OCI-LY1 (cell line): ENCODE data around the gene OTOP3.

Experiments
- H2AFZ ChIP-seq: fragments of 200-600 bp; sonication (generic), shearing (Covaris generic); 2 replicates; pipeline ENCODE4 v1.6.0; 2014; ENCODE audit warnings: antibody characterized with exemption, mild to moderate bottlenecking, low read length
- H3F3A ChIP-seq: fragments of 200-600 bp; sonication (generic), shearing (Covaris generic); 2 replicates; pipeline ENCODE4 v1.6.0; 2014; ENCODE audit warnings: mild to moderate bottlenecking, antibody characterized with exemption, low read length, moderate library complexity; ENCODE audit not compliant: insufficient read depth
- H3K27ac ChIP-seq: fragments of 200-600 bp; sonication (generic); 2 replicates; pipeline ENCODE4 v1.5.1; 2014; ENCODE audit warnings: low read length, mixed run types, mild to moderate bottlenecking, low read depth; ENCODE audit not compliant: poor library complexity, severe bottlenecking
- H3K27me3 ChIP-seq: fragments of 200-600 bp; sonication (generic); 2 replicates; pipeline ENCODE4 v1.6.0; 2014; ENCODE audit warnings: antibody characterized with exemption, mild to moderate bottlenecking, low read length, moderate library complexity; ENCODE audit not compliant: insufficient read depth
- H3K36me3 ChIP-seq: fragments of 200-600 bp; sonication (generic); 2 replicates; pipeline ENCODE4 v1.6.1; 2014; ENCODE audit warnings: mild to moderate bottlenecking, antibody characterized with exemption, low read length, moderate library complexity, mixed read lengths; ENCODE audit not compliant: insufficient read depth
- H3K4me1 ChIP-seq: fragments of 200-600 bp; sonication (generic); 2 replicates; pipeline ENCODE4 v1.5.1; 2014; ENCODE audit warnings: mild to moderate bottlenecking, low read length, moderate library complexity; ENCODE audit not compliant: insufficient read depth, severe bottlenecking
- H3K4me2 ChIP-seq: fragments of 200-600 bp; sonication (generic), shearing (Covaris generic); 2 replicates; pipeline ENCODE4 v1.6.1; 2014; ENCODE audit warnings: low read length
- H3K4me3 ChIP-seq: fragments of 200-600 bp; sonication (generic); 2 replicates; pipeline ENCODE4 v1.5.1; 2014; ENCODE audit warnings: low read length, low read depth, mild to moderate bottlenecking, mixed read lengths; ENCODE audit not compliant: poor library complexity, severe bottlenecking
- H3K79me2 ChIP-seq: fragments of 200-600 bp; shearing (Covaris generic); 2 replicates; pipeline ENCODE4 v1.6.1; 2016; ENCODE audit warnings: mixed run types, low read length, mixed read lengths; ENCODE audit not compliant: insufficient read depth
- H3K9ac ChIP-seq: fragments of 200-600 bp; sonication (generic), shearing (Covaris generic); 2 replicates; pipeline ENCODE4 v1.6.1; 2014; ENCODE audit warnings: mild to moderate bottlenecking, low read length, mixed read lengths
- H3K9me2 ChIP-seq: fragments of 200-600 bp; sonication (generic), shearing (Covaris generic); 2 replicates; pipeline ENCODE4 v1.6.1; 2014; ENCODE audit warnings: low read depth, mild to moderate bottlenecking, low read length, mixed read lengths
- H3K9me3 ChIP-seq: fragments of 200-600 bp; shearing (Covaris generic); 2 replicates; pipeline ENCODE4 v1.6.1; 2014; ENCODE audit warnings: low read length, mixed read lengths
- H4K20me1 ChIP-seq: fragments of 200-600 bp; sonication (generic), shearing (Covaris generic); 2 replicates; pipeline ENCODE4 v1.6.0; 2016; ENCODE audit warnings: mild to moderate bottlenecking, low read length; ENCODE audit not compliant: insufficient read depth
- EZH2 ChIP-seq: fragments of 200-600 bp; sonication (generic), shearing (Covaris generic); IDR thresholded peaks from 2 replicates; pipeline ENCODE4 v1.8.0; 2017; ENCODE audit warnings: borderline replicate concordance, mixed run types, mild to moderate bottlenecking, antibody characterized with exemption, low read length, moderate library complexity, mixed read lengths
- TF ChIP-seq, protein P1 (sequence below): fragments of 200-600 bp; sonication (generic), shearing (Covaris generic); IDR thresholded peaks from 2 replicates; pipeline ENCODE4 v1.5.1; 2017; ENCODE audit warnings: mild to moderate bottlenecking, antibody characterized with exemption, low read length, moderate library complexity, mixed read lengths

Gene OTOP3

DNA sequence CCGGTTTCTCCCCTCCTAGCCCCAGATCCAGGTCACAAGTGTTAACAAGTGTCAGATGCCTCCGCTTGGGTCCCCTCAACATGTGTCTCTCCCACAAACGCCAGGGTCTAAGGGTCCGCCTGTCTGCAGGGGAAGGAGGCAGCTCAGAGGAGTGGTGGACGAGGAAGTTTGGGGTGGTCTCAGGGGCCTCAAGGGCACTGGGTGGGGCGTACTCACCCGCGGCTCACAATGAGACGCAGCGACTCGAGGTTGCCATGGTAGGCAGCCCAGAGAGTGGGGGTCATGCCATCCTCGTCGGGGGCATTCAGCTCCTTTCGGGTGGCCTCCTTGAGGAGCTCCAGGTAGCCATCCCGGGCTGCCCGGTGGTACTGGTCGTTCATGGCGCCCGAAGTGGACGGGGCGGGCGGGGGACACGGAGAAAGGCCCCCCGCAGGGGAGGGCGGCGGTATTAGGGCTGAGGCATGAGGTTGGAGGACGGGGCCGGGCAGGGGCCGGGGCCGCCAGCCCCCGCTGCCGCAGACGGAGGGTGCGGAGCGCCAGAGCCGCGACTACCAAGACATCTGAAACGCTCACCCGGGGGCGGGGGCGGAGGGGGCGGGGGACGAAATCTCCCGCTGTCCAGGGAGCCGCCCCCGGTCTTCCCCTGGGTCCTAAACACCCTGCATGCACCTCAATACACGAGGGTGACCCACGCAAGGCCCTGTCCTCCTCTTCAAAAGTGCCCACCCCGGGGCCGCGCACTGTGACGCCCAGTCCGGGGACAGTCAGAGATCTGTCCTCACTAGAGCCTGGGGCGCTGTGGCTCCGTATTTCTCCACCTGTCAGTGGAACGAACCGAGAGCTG, 12.8 kb upstream of the OTOP3 start, which contains the start of gene USH1G:
USH1G (minus strand) TSS at position 562 of the 844 bp plus-strand sequence; CDS start at position 380, 182 bp downstream.
- Histone ChIP-seq H3K4me3 (no peak within 1 kb of the TSS), H3K27me3 (peaks cover 3% of the 10 kb centered on the region; the same call in 1 of the 2 replicates), H3K36me3 (no peaks in the 10 kb centered on the region), H3K9me2 (no peaks in the 10 kb centered on the region), H3K27ac (no peak within 1 kb of the TSS), H3K79me2 (no peaks in the 10 kb centered on the region), H2AFZ (no peak within 1 kb of the TSS), H3K4me1 (peaks cover 4% of the 10 kb centered on the region), H3F3A (no peaks in the 10 kb centered on the region), H3K9ac (no peak within 1 kb of the TSS), H3K9me3 (no peaks in the 10 kb centered on the region), H4K20me1 (no peaks in the 10 kb centered on the region), H3K4me2 (no peak within 1 kb of the TSS)
- TF ChIP-seq EZH2: no peak
- TF ChIP-seq, protein P1, sequence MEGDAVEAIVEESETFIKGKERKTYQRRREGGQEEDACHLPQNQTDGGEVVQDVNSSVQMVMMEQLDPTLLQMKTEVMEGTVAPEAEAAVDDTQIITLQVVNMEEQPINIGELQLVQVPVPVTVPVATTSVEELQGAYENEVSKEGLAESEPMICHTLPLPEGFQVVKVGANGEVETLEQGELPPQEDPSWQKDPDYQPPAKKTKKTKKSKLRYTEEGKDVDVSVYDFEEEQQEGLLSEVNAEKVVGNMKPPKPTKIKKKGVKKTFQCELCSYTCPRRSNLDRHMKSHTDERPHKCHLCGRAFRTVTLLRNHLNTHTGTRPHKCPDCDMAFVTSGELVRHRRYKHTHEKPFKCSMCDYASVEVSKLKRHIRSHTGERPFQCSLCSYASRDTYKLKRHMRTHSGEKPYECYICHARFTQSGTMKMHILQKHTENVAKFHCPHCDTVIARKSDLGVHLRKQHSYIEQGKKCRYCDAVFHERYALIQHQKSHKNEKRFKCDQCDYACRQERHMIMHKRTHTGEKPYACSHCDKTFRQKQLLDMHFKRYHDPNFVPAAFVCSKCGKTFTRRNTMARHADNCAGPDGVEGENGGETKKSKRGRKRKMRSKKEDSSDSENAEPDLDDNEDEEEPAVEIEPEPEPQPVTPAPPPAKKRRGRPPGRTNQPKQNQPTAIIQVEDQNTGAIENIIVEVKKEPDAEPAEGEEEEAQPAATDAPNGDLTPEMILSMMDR: no peak

DNA sequence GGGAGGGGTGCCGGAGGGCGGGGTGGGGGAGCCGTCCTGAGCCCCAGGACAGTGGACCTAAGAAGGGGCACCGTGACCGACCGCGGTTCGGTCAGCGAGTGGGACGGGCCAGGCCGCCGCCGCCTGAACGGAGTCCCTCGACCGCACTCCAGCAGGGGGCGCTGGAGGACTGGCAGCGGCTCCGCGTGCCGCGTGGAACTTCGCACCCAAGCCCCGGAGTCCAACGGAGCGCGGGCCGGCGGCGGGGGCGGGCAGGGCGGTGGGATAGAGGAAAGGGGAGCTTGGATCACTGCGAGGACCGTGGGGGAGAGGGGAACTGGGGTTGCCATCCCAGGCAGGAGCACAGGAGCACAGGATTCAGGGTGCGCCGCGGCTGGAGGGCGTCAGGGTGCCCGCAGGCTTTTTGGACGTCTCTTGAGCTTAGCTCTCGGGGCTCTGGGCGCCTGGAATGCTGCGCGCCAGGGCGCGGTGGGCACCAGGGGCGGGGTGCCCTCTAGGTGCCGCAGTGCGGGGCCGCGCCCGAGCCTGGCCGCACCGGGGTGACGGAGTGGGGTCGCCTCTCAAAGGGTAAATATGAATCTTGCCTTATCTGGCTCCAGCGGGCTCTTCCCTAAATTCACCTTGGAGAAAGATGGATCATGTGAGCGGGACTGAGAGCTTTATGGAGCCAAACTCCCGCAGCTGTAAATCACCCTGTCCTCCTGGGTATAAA, 12.0 kb upstream of the OTOP3 start:
- Histone ChIP-seq H3F3A (no peaks in the 10 kb centered on the region), H3K9me3 (no peaks in the 10 kb centered on the region), H3K27ac (no peak overlapping the region), H3K9ac (no peak overlapping the region), H3K4me1 (peaks cover 4% of the 10 kb centered on the region), H4K20me1 (no peaks in the 10 kb centered on the region), H3K9me2 (no peaks in the 10 kb centered on the region), H3K4me2 (no peak overlapping the region), H3K4me3 (no peak overlapping the region), H3K79me2 (no peaks in the 10 kb centered on the region), H3K27me3 (no peaks in the 10 kb centered on the region; the same call in 1 of the 2 replicates), H3K36me3 (no peaks in the 10 kb centered on the region), H2AFZ (no peak overlapping the region)
- TF ChIP-seq EZH2: no peak
- TF ChIP-seq, protein P1: peak; percentile 72

DNA sequence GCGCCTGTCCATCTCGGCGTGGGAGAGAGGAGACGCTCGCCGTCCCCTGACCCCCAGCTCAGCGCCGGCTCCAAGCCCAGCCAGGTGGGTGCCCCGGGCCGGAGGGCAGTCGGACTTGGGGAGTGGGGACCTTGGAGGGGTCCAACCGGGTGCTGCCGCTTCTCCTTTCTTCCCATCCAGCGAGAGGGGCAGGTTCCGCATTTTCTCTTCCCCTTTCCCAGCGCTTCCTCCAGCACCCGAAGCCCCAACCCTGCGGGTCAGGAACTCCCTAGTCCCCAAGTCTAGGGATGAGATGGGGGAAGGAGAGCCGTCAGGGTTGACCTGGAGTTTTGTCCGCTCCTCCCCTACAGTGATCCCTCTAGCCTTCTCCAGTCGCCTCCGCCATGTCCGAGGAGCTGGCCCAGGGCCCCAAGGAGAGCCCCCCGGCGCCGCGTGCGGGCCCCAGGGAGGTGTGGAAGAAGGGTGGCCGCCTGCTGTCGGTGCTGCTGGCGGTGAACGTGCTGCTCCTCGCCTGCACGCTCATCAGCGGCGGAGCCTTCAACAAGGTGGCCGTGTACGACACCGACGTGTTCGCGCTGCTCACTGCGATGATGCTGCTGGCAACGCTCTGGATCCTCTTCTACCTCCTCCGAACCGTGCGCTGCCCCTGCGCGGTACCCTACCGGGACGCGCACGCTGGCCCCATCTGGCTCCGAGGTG, 11.3 kb upstream of the OTOP3 start, which contains the start of gene OTOP2:
OTOP2 (plus strand) TSS at position 24 of the 699 bp plus-strand sequence; CDS start at position 384, 360 bp downstream.
- no peaks in the 10 kb centered on the region; the same call in 1 of the 2 replicates for H3K27me3 ChIP-seq
- no peak within 1 kb of the TSS for H3K27ac ChIP-seq
- no peaks in the 10 kb centered on the region for H3K79me2 ChIP-seq
- no peak within 1 kb of the TSS for H3K9ac ChIP-seq
- H3K9me3 ChIP-seq: no peaks in the 10 kb centered on the region
- peaks cover 4% of the 10 kb centered on the region for H3K4me1 ChIP-seq
- no peak within 1 kb of the TSS for H3K4me3 ChIP-seq
- no peaks in the 10 kb centered on the region for H3K36me3 ChIP-seq
- no peak within 1 kb of the TSS for H3K4me2 ChIP-seq
- H4K20me1 ChIP-seq: no peaks in the 10 kb centered on the region
- H3F3A ChIP-seq: no peaks in the 10 kb centered on the region
- H2AFZ ChIP-seq: no peak within 1 kb of the TSS
- no peak for TF ChIP-seq EZH2
- TF ChIP-seq, protein P1: no peak
- no peaks in the 10 kb centered on the region for H3K9me2 ChIP-seq
